Neuronal stem cell (in vitro differentiated cells): ENCODE data around the gene PFKP.

Experiments
- DNase-seq: peaks from one replicate; pipeline ENCODE4 v3.0.0-alpha.2; 2013; ENCODE audit warnings: low spot score
- H2AFZ ChIP-seq: one replicate; pipeline ENCODE4 v1.6.1; 2013; ENCODE audit warnings: mild to moderate bottlenecking, low read length, inconsistent platforms
- H2AK5ac ChIP-seq: 2 replicates; pipeline ENCODE4 v1.6.1; 2013; ENCODE audit warnings: low read depth, mild to moderate bottlenecking, inconsistent platforms, low read length, moderate library complexity, mixed read lengths
- H2BK120ac ChIP-seq: 2 replicates; pipeline ENCODE4 v1.6.1; 2013; ENCODE audit warnings: low read depth, mild to moderate bottlenecking, inconsistent platforms, low read length, moderate library complexity, mixed read lengths
- H2BK12ac ChIP-seq: one replicate; pipeline ENCODE4 v1.6.1; 2013; ENCODE audit warnings: low read length, inconsistent platforms
- H2BK15ac ChIP-seq: 2 replicates; pipeline ENCODE4 v1.6.1; 2013; ENCODE audit warnings: mild to moderate bottlenecking, low read length, inconsistent platforms, mixed read lengths
- H2BK5ac ChIP-seq: one replicate; pipeline ENCODE4 v1.6.1; 2013; ENCODE audit warnings: inconsistent platforms, mild to moderate bottlenecking, low read length, moderate library complexity
- H3K14ac ChIP-seq: one replicate; pipeline ENCODE4 v1.6.1; 2013; ENCODE audit warnings: low read length, inconsistent platforms
- H3K18ac ChIP-seq: 2 replicates; pipeline ENCODE4 v1.6.1; 2013; ENCODE audit warnings: low read length, inconsistent platforms
- H3K23ac ChIP-seq: 2 replicates; pipeline ENCODE4 v1.6.1; 2013; ENCODE audit warnings: low read depth, mild to moderate bottlenecking, mixed read lengths, low read length, inconsistent platforms; ENCODE audit not compliant: poor library complexity
- H3K27ac ChIP-seq: replicated peaks from 3 replicates; pipeline ENCODE4 v1.5.1; 2013; ENCODE audit warnings: low read length, inconsistent platforms
- H3K27me3 ChIP-seq, 3 experiments: 2 replicates each; pipeline ENCODE4 v1.6.1; 2013; ENCODE audit warnings: low read length in 3 of 3, mild to moderate bottlenecking in 2 of 3, inconsistent platforms in 1 of 3, low read depth in 1 of 3, mixed read lengths in 1 of 3, moderate library complexity in 1 of 3; ENCODE audit not compliant: control insufficient read depth in 3 of 3, insufficient read depth in 3 of 3
- H3K36me3 ChIP-seq, 2 donors: replicated peaks in 1 of 2; 2 replicates each; pipeline ENCODE4 v1.6.1; 2013; ENCODE audit warnings: low read length in 2 of 2; ENCODE audit not compliant: control insufficient read depth in 2 of 2, insufficient read depth in 2 of 2
- H3K4ac ChIP-seq: 2 replicates; pipeline ENCODE4 v1.6.1; 2013; ENCODE audit warnings: inconsistent platforms, mild to moderate bottlenecking, low read length, moderate library complexity
- H3K4me1 ChIP-seq, 2 donors: 1 replicate in 1 of 2; 2 replicates in 1 of 2; pipeline ENCODE4 v1.6.1; 2013; ENCODE audit warnings: low read length in 2 of 2, low read depth in 1 of 2; ENCODE audit not compliant: control insufficient read depth in 2 of 2, insufficient read depth in 1 of 2
- H3K4me2 ChIP-seq: one replicate; pipeline ENCODE4 v1.6.1; 2013; ENCODE audit warnings: mild to moderate bottlenecking, low read length, inconsistent platforms; ENCODE audit not compliant: insufficient read depth, poor library complexity, severe bottlenecking
- H3K4me3 ChIP-seq, 2 donors: 2 replicates each; pipeline ENCODE4 v1.5.1; 2013; ENCODE audit warnings: low read length in 2 of 2, mild to moderate bottlenecking in 2 of 2, inconsistent platforms in 1 of 2, moderate library complexity in 1 of 2
- H3K79me1 ChIP-seq: one replicate; pipeline ENCODE4 v1.6.1; 2013; ENCODE audit warnings: low read depth, mild to moderate bottlenecking, inconsistent platforms, low read length, moderate library complexity
- H3K9ac ChIP-seq: one replicate; pipeline ENCODE4 v1.6.1; 2013; ENCODE audit warnings: mild to moderate bottlenecking, low read depth, low read length, inconsistent platforms; ENCODE audit not compliant: poor library complexity
- H3K9me3 ChIP-seq, 2 donors: replicated peaks in 1 of 2; 2 replicates each; pipeline versions ENCODE3 to v1.6.1; 2013; ENCODE audit warnings: low read length in 2 of 2, mild to moderate bottlenecking in 2 of 2, inconsistent platforms in 1 of 2, low read depth in 1 of 2, mixed read lengths in 1 of 2, moderate library complexity in 1 of 2; ENCODE audit not compliant: control insufficient read depth in 2 of 2, insufficient read depth in 1 of 2
- H4K8ac ChIP-seq: one replicate; pipeline ENCODE4 v1.6.1; 2013; ENCODE audit warnings: low read depth, mild to moderate bottlenecking, inconsistent platforms, low read length, moderate library complexity
- H4K91ac ChIP-seq: one replicate; pipeline ENCODE4 v1.6.1; 2013; ENCODE audit warnings: low read length, low read depth, mild to moderate bottlenecking, inconsistent platforms; ENCODE audit not compliant: poor library complexity
- WGBS, 2 donors: extraction: QIAGEN DNeasy Blood & Tissue Kit; methylation state at CpG; one replicate each; pipeline ENCODE4 v1.1.7; 2013; ENCODE audit warnings: missing lambda C conversion rate in 2 of 2, mixed read lengths in 1 of 2; ENCODE audit not compliant: insufficient read length in 2 of 2, insufficient replicate concordance in 1 of 2; ENCODE audit errors: extremely low coverage in 2 of 2; 5-methylcytosine and 5-hydroxymethylcytosine counted together

The PFKP gene

GRCh38 chr10:3126249-3126648 is 58.9 kb downstream of the PFKP start:
- Histone ChIP-seq H2BK15ac (peak overlapping the region; percentile 46), H3K27me3 (no peaks in the 10 kb centered on the region), H2BK12ac (peak overlapping the region; percentile 59), H2BK5ac (no peak overlapping the region), H3K14ac (peak overlapping the region; percentile 39), H3K36me3 (peaks cover 6 to 14% of the 10 kb centered on the region in 2 donors), H2AK5ac (peak overlapping the region; percentile 89), H2BK120ac (peak overlapping the region; percentile 24), H3K4me2 (no peak overlapping the region), H3K23ac (no peak overlapping the region), H4K8ac (no peak overlapping the region), H3K4me3 (no peak overlapping the region), H3K79me1 (no peaks in the 10 kb centered on the region), H3K27ac (no peak overlapping the region), H3K4me1 (peaks cover 0 to 13% of the 10 kb centered on the region in 2 donors), H3K9ac (peak overlapping the region; percentile 63), H3K18ac (peak overlapping the region; percentile 9), H3K4ac (peak overlapping the region; percentile 19), H4K91ac (no peak overlapping the region), H2AFZ (peak overlapping the region; percentile 3), H3K9me3 (no peaks in the 10 kb centered on the region)
- DNase-seq, result no peak
- no CpG with 5 or more reads among the region's 15 CpGs for WGBS, 2 donors

- Histone ChIP-seq H2BK120ac (no peak overlapping the region), H3K79me1 (no peaks in the 10 kb centered on the region), H3K27ac (no peak overlapping the region)
Observed at GRCh38 chr10:3126741-3127346, 59.5 kb downstream of the PFKP start.

GRCh38 chr10:3127921-3128320 is 60.6 kb downstream of the PFKP start:
- no peak overlapping the region for H3K9ac ChIP-seq
- H4K91ac ChIP-seq, result no peak overlapping the region
- H3K27ac ChIP-seq, result no peak overlapping the region
- peak overlapping the region; percentile 78 for H2BK5ac ChIP-seq
- no peak overlapping the region for H4K8ac ChIP-seq
- no peaks in the 10 kb centered on the region for H3K9me3 ChIP-seq
- H3K4ac ChIP-seq, result no peak overlapping the region
- H2AFZ ChIP-seq, result no peak overlapping the region
- no peak overlapping the region for H3K23ac ChIP-seq
- H3K14ac ChIP-seq, result no peak overlapping the region
- H2BK12ac ChIP-seq, result no peak overlapping the region
- peak overlapping the region; percentile 13 for H3K18ac ChIP-seq
- WGBS, 2 donors, result no CpG with 5 or more reads among the region's 10 CpGs
- DNase-seq, result no peak
- no peak overlapping the region for H3K4me3 ChIP-seq
- peaks cover 0 to 13% of the 10 kb centered on the region in 2 donors for H3K4me1 ChIP-seq
- H3K36me3 ChIP-seq, result peaks cover 17 to 19% of the 10 kb centered on the region in 2 donors
- no peaks in the 10 kb centered on the region for H3K27me3 ChIP-seq
- H2BK120ac ChIP-seq, result no peak overlapping the region
- H2AK5ac ChIP-seq, result no peak overlapping the region
- H2BK15ac ChIP-seq, result no peak overlapping the region
- H3K4me2 ChIP-seq, result no peak overlapping the region
- no peaks in the 10 kb centered on the region for H3K79me1 ChIP-seq

More at GRCh38 chr10:3126741-3127346, 59.5 kb downstream of the PFKP start:
- no peak overlapping the region for H2BK12ac ChIP-seq
- no peak overlapping the region for H2BK15ac ChIP-seq
- H3K4me1 ChIP-seq, result peaks cover 0 to 13% of the 10 kb centered on the region in 2 donors
- no peak overlapping the region for H3K4ac ChIP-seq
- no peak for DNase-seq
- no peak overlapping the region for H3K23ac ChIP-seq
- H2BK5ac ChIP-seq, result no peak overlapping the region
- peaks cover 9 to 16% of the 10 kb centered on the region in 2 donors for H3K36me3 ChIP-seq
- H3K14ac ChIP-seq, result peak overlapping the region; percentile 86
- H4K8ac ChIP-seq, result no peak overlapping the region
- H2AFZ ChIP-seq, result no peak overlapping the region
- no peaks in the 10 kb centered on the region for H3K27me3 ChIP-seq
- H3K18ac ChIP-seq, result peak overlapping the region; percentile 81
- H3K4me3 ChIP-seq, result peak overlapping the region in 1 of 2 donors; percentile 8
- peak overlapping the region; percentile 89 for H2AK5ac ChIP-seq
- H4K91ac ChIP-seq, result no peak overlapping the region
- H3K9me3 ChIP-seq, result no peaks in the 10 kb centered on the region
- H3K9ac ChIP-seq, result peak overlapping the region; percentile 67
- peak overlapping the region; percentile 20 for H3K4me2 ChIP-seq
- no CpG with 5 or more reads among the region's 25 CpGs for WGBS, 2 donors

- no peak overlapping the region for H3K4ac ChIP-seq
- no peak overlapping the region for H3K4me2 ChIP-seq
- peaks cover 0 to 13% of the 10 kb centered on the region in 2 donors for H3K4me1 ChIP-seq
- no peak overlapping the region for H3K9ac ChIP-seq
- H2BK5ac ChIP-seq, result peak overlapping the region; percentile 78
- DNase-seq, result no peak
- no peaks in the 10 kb centered on the region for H3K27me3 ChIP-seq
- no peak overlapping the region for H2AFZ ChIP-seq
- no CpG with 5 or more reads among the region's 24 CpGs for WGBS, 2 donors
- H3K14ac ChIP-seq, result peak overlapping the region; percentile 72
- no peak overlapping the region for H2BK120ac ChIP-seq
- peak overlapping the region; percentile 89 for H2BK12ac ChIP-seq
- H4K91ac ChIP-seq, result no peak overlapping the region
- no peak overlapping the region for H3K23ac ChIP-seq
- H3K4me3 ChIP-seq, result no peak overlapping the region
- no peak overlapping the region for H3K27ac ChIP-seq
- peak overlapping the region; percentile 81 for H2AK5ac ChIP-seq
- H4K8ac ChIP-seq, result no peak overlapping the region
- H2BK15ac ChIP-seq, result no peak overlapping the region
- peak overlapping the region; percentile 13 for H3K18ac ChIP-seq
- no peaks in the 10 kb centered on the region for H3K9me3 ChIP-seq
- peaks cover 18 to 26% of the 10 kb centered on the region in 2 donors for H3K36me3 ChIP-seq
- no peaks in the 10 kb centered on the region for H3K79me1 ChIP-seq
Observed at GRCh38 chr10:3128379-3129130, 61.2 kb downstream of the PFKP start.
